Endothelial cell (in vitro differentiated cells): ENCODE measurements around the gene IFT27. TPM values are rescaled to one million over a fixed set of nuclear protein-coding genes. Genes with fewer than 3 reads are reported as not detected.

Experiments
- DNase-seq: peaks from one replicate; pipeline ENCODE4 v3.0.0; 2021; ENCODE audit warnings: low spot score
- H3K27ac Mint-ChIP-seq: one replicate; pipeline ENCODE4 v1.8.0; 2021; ENCODE audit warnings: mixed read lengths, inconsistent platforms; ENCODE audit not compliant: unreplicated experiment
- H3K27me3 Mint-ChIP-seq: one replicate; pipeline ENCODE4 v1.8.0; 2021; ENCODE audit warnings: mild to moderate bottlenecking, moderate library complexity, mixed read lengths, inconsistent platforms; ENCODE audit not compliant: unreplicated experiment
- H3K36me3 Mint-ChIP-seq: one replicate; pipeline ENCODE4 v1.8.0; 2021; ENCODE audit warnings: mild to moderate bottlenecking, low read depth, mixed read lengths, inconsistent platforms; ENCODE audit not compliant: unreplicated experiment
- H3K4me1 Mint-ChIP-seq: one replicate; pipeline ENCODE4 v1.8.0; 2021; ENCODE audit warnings: mild to moderate bottlenecking, mixed read lengths, inconsistent platforms; ENCODE audit not compliant: unreplicated experiment
- H3K4me3 Mint-ChIP-seq: one replicate; pipeline ENCODE4 v1.8.0; 2021; ENCODE audit warnings: mild to moderate bottlenecking, mixed read lengths, inconsistent platforms; ENCODE audit not compliant: unreplicated experiment
- H3K9me3 Mint-ChIP-seq: one replicate; pipeline ENCODE4 v1.8.0; 2021; ENCODE audit warnings: mixed read lengths, inconsistent platforms; ENCODE audit not compliant: unreplicated experiment
- CTCF ChIP-seq: fragments of 200-600 bp; sonication (generic); IDR thresholded peaks from one replicate; pipeline ENCODE4 v1.5.0; 2021; ENCODE audit warnings: antibody characterized with exemption; ENCODE audit not compliant: unreplicated experiment
- total RNA-seq: library from RNA; stranded (reverse); fragmentation: NEBNext Ultra II Directional; extraction: Animal tissue kit (Norgen Biotek cat#: 25700); gene quantifications from one replicate; pipeline ENCODE4 v1.2.1, GENCODE V29; 2021; ENCODE audit not compliant: unreplicated experiment

Gene IFT27
- total RNA-seq, 1 donor from 2014 or later, result 51.1 TPM

GRCh38 chr22:36726007-36726380, 49.9 kb downstream of the IFT27 start:
- no peak overlapping the region for H3K4me3 Mint-ChIP-seq
- peaks cover 7% of the 10 kb centered on the region for H3K27me3 Mint-ChIP-seq
- no peaks in the 10 kb centered on the region for H3K4me1 Mint-ChIP-seq
- H3K36me3 Mint-ChIP-seq, result no peaks in the 10 kb centered on the region
- no peaks in the 10 kb centered on the region for H3K9me3 Mint-ChIP-seq
- DNase-seq, result no peak
- no peak overlapping the region for H3K27ac Mint-ChIP-seq
- TF ChIP-seq CTCF, result no peak

GRCh38 chr22:36725366-36726006, 50.4 kb downstream of the IFT27 start:
- Mint-ChIP-seq H3K27me3 (peaks cover 7% of the 10 kb centered on the region), H3K9me3 (no peaks in the 10 kb centered on the region), H3K36me3 (no peaks in the 10 kb centered on the region), H3K27ac (no peak overlapping the region), H3K4me3 (no peak overlapping the region), H3K4me1 (no peaks in the 10 kb centered on the region)
- no peak for TF ChIP-seq CTCF
- DNase-seq, result no peak

GRCh38 chr22:36724836-36725235, 51.1 kb downstream of the IFT27 start:
- Mint-ChIP-seq H3K4me3 (no peak overlapping the region), H3K36me3 (no peaks in the 10 kb centered on the region), H3K27ac (no peak overlapping the region), H3K27me3 (peaks cover 7% of the 10 kb centered on the region), H3K4me1 (no peaks in the 10 kb centered on the region), H3K9me3 (no peaks in the 10 kb centered on the region)
- DNase-seq, result no peak
- no peak for TF ChIP-seq CTCF

- H3K9me3 Mint-ChIP-seq, result no peaks in the 10 kb centered on the region
- peaks cover 4% of the 10 kb centered on the region for H3K27me3 Mint-ChIP-seq
- no peak for DNase-seq
- TF ChIP-seq CTCF, result no peak
- H3K36me3 Mint-ChIP-seq, result no peaks in the 10 kb centered on the region
- no peaks in the 10 kb centered on the region for H3K4me1 Mint-ChIP-seq
- H3K27ac Mint-ChIP-seq, result no peak overlapping the region
- no peak overlapping the region for H3K4me3 Mint-ChIP-seq
Observed at GRCh38 chr22:36722055-36722454, 53.9 kb downstream of the IFT27 start.

- Mint-ChIP-seq H3K36me3 (no peaks in the 10 kb centered on the region), H3K4me1 (peaks cover 4% of the 10 kb centered on the region), H3K4me3 (no peak overlapping the region), H3K27ac (no peak overlapping the region), H3K27me3 (peaks cover 1% of the 10 kb centered on the region), H3K9me3 (no peaks in the 10 kb centered on the region)
- DNase-seq, result no peak
- no peak for TF ChIP-seq CTCF
Observed at GRCh38 chr22:36715647-36716046, 60.3 kb downstream of the IFT27 start.
